SK-N-SH (cell line): ENCODE measurements around the gene RPL19. TPM values are rescaled to one million over a fixed set of nuclear protein-coding genes. Genes with fewer than 3 reads are reported as not detected.
"Not testable (repeated sequence)": the region's sequence is repeated elsewhere in the genome, so short reads cannot be mapped to it uniquely, and the experiment has no call there.

Source experiments
- CTCF ChIA-PET: fragments of 300-600, 350-600 bp; formaldehyde crosslinking; extraction: SDS; loops from one replicate; lab custom pipeline; 2021; lab: Yijun Ruan, JAX
- POLR2A ChIA-PET: fragments of 350-600 bp; sonication (Branson Sonifier 250); formaldehyde crosslinking; extraction: SDS; loops from one replicate; lab custom pipeline; 2020; ENCODE audit warnings: antibody characterized with exemption, inconsistent platforms; lab: Yijun Ruan, JAX
- DNase-seq: peaks from one replicate; pipeline ENCODE4 v3.0.0; 2012
- H2AFZ ChIP-seq: fragments of 200-600 bp; sonication (generic); 2 replicates; pipeline ENCODE4 v1.8.1; 2016; ENCODE audit warnings: antibody characterized with exemption, mild to moderate bottlenecking, low read depth
- H3F3A ChIP-seq: fragments of 200-600 bp; sonication (generic); replicated peaks from 2 replicates; pipeline ENCODE3; 2016; ENCODE audit warnings: antibody characterized with exemption, mild to moderate bottlenecking; ENCODE audit not compliant: insufficient read depth
- H3K27ac ChIP-seq, 2 experiments: fragments of 200-500 bp in 1 of 2; fragments of 200-600 bp in 1 of 2; sonication (Bioruptor generic) in 1 of 2; sonication (generic), shearing (Covaris generic) in 1 of 2; 2 replicates each; pipeline versions ENCODE4 v1.5.1 to v1.6.1; 2014 to 2016; ENCODE audit warnings: low read depth in 2 of 2, inconsistent platforms in 1 of 2, low read length in 1 of 2, mild to moderate bottlenecking in 1 of 2, mixed read lengths in 1 of 2
- H3K27me3 ChIP-seq: fragments of 200-600 bp; sonication (generic), shearing (Covaris generic); 2 replicates; pipeline ENCODE4 v1.6.1; 2016; ENCODE audit warnings: mixed run types; ENCODE audit not compliant: insufficient read depth
- H3K36me3 ChIP-seq, 2 experiments: fragments of 200-500 bp in 1 of 2; fragments of 200-600 bp in 1 of 2; sonication (Bioruptor generic) in 1 of 2; sonication (generic) in 1 of 2; replicated peaks in 1 of 2; 2 replicates each; pipeline versions ENCODE3 to v1.5.1; 2014 to 2016; ENCODE audit warnings: low read length in 1 of 2, mild to moderate bottlenecking in 1 of 2; ENCODE audit not compliant: insufficient read depth in 2 of 2, control insufficient read depth in 1 of 2
- H3K4me1 ChIP-seq, 2 experiments: fragments of 200-500 bp in 1 of 2; fragments of 200-600 bp in 1 of 2; sonication (Bioruptor generic) in 1 of 2; sonication (generic), shearing (Covaris generic) in 1 of 2; 2 replicates each; pipeline versions ENCODE4 v1.5.1 to v1.6.1; 2014 to 2016; ENCODE audit warnings: low read depth in 1 of 2, low read length in 1 of 2, mixed run types in 1 of 2; ENCODE audit not compliant: insufficient read depth in 2 of 2, control insufficient read depth in 1 of 2
- H3K4me2 ChIP-seq: fragments of 200-600 bp; sonication (generic), shearing (Covaris generic); 2 replicates; pipeline ENCODE4 v1.6.1; 2017; ENCODE audit warnings: mixed run types
- H3K4me3 ChIP-seq, 2 experiments: fragments of 200-500 bp in 1 of 2; fragments of 200-600 bp in 1 of 2; sonication (Bioruptor generic) in 1 of 2; sonication (generic), shearing (Covaris generic) in 1 of 2; 2 replicates each; pipeline versions ENCODE4 v1.5.1 to v1.8.1; 2014 to 2016; ENCODE audit warnings: low read depth in 2 of 2, inconsistent platforms in 1 of 2, low read length in 1 of 2, mild to moderate bottlenecking in 1 of 2, mixed read lengths in 1 of 2, moderate library complexity in 1 of 2
- H3K79me2 ChIP-seq: fragments of 200-600 bp; sonication (generic); 2 replicates; pipeline ENCODE4 v1.8.1; 2017; ENCODE audit warnings: mild to moderate bottlenecking; ENCODE audit not compliant: insufficient read depth
- H3K9ac ChIP-seq: fragments of 200-600 bp; sonication (generic); 2 replicates; pipeline ENCODE4 v1.6.1; 2017; ENCODE audit warnings: mixed run types
- H3K9me2 ChIP-seq: fragments of 200-600 bp; sonication (generic); 2 replicates; pipeline ENCODE4 v1.6.1; 2017; ENCODE audit warnings: mixed run types
- H3K9me3 ChIP-seq: fragments of 200-600 bp; sonication (generic); 2 replicates; pipeline ENCODE4 v1.6.1; 2017; ENCODE audit warnings: mixed run types, mild to moderate bottlenecking, moderate library complexity
- H4K20me1 ChIP-seq: fragments of 200-600 bp; sonication (generic); 2 replicates; pipeline ENCODE4 v1.6.1; 2017; ENCODE audit warnings: mild to moderate bottlenecking, mixed run types; ENCODE audit not compliant: insufficient read depth
- CTCF ChIP-seq: fragments of 200-600 bp; sonication (generic); IDR thresholded peaks from 2 replicates; pipeline ENCODE4 v1.6.1; 2017; ENCODE audit warnings: antibody characterized with exemption, mild to moderate bottlenecking, moderate library complexity
- EP300 ChIP-seq, 2 experiments: IDR thresholded peaks; 2 replicates each; pipeline versions ENCODE4 v1.4.0 to v1.6.1; 2012; ENCODE audit warnings: borderline replicate concordance in 1 of 2, low read depth in 1 of 2, low read length in 1 of 2
- FOXM1 ChIP-seq: IDR thresholded peaks from 2 replicates; pipeline ENCODE4 v1.4.0; 2012; ENCODE audit warnings: low read depth, mild to moderate bottlenecking
- GABPA ChIP-seq: IDR thresholded peaks from 2 replicates; pipeline ENCODE4 v1.4.0; 2012; ENCODE audit warnings: low read depth, mild to moderate bottlenecking
- JUND ChIP-seq: IDR thresholded peaks from 2 replicates; pipeline ENCODE4 v1.4.0; 2012
- MAX ChIP-seq: IDR thresholded peaks from 2 replicates; pipeline ENCODE4 v1.4.0; 2012; ENCODE audit warnings: low read depth
- MEF2A ChIP-seq: IDR thresholded peaks from 2 replicates; pipeline ENCODE4 v1.4.0; 2012; ENCODE audit warnings: low read depth, borderline replicate concordance
- POLR2AphosphoS5 ChIP-seq: IDR thresholded peaks from 2 replicates; pipeline ENCODE4 v1.6.1; 2012; ENCODE audit warnings: low read depth, low read length
- RAD21 ChIP-seq: IDR thresholded peaks from 2 replicates; pipeline ENCODE4 v1.6.1; 2012; ENCODE audit warnings: mild to moderate bottlenecking, low read length
- RFX5 ChIP-seq: IDR thresholded peaks from 2 replicates; pipeline ENCODE4 v1.6.1; 2012; ENCODE audit warnings: mild to moderate bottlenecking, improper control_type of control experiment, low read length
- RXRA ChIP-seq: IDR thresholded peaks from 2 replicates; pipeline ENCODE4 v1.4.0; 2012; ENCODE audit warnings: low read depth, mild to moderate bottlenecking, borderline replicate concordance
- TAF1 ChIP-seq: IDR thresholded peaks from 2 replicates; pipeline ENCODE4 v1.6.1; 2012; ENCODE audit warnings: low read depth, mild to moderate bottlenecking, low read length, moderate library complexity, borderline replicate concordance
- USF1 ChIP-seq: IDR thresholded peaks from 2 replicates; pipeline ENCODE4 v1.4.0; 2012; ENCODE audit warnings: low read depth, borderline replicate concordance
- YY1 ChIP-seq: IDR thresholded peaks from 2 replicates; pipeline ENCODE4 v1.4.0; 2012; ENCODE audit warnings: low read depth, mild to moderate bottlenecking
- WGBS: methylation state at CpG from one replicate; pipeline ENCODE4 v1.1.6; 2017; ENCODE audit warnings: low lambda C conversion rate; 5-methylcytosine and 5-hydroxymethylcytosine counted together
- polyA plus RNA-seq, 3 experiments: library from polyadenylated mRNA; depleted of rRNA; stranded (reverse); fragments of >200 nt; gene quantifications; 2 replicates each; pipeline ENCODE4 v1.2.3, GENCODE V29; 2012

The RPL19 gene
- polyA plus RNA-seq, 1 of the 3 experiments (the other 2 are of a cell fraction): 3,473 TPM

GRCh38 chr17:39166437-39167335 is 33.4 kb upstream of the RPL19 start:
- no peak overlapping the region for H3K9ac ChIP-seq
- ChIA-PET POLR2A (interaction anchor here (1.1 to 1.9 kb wide), 3 partner anchors 33 to 109 kb away, joined by 3 to 6 read pairs (median 3); partner anchors contain the start of gene RPL19), CTCF (interaction anchor here (0.9 to 5.7 kb wide), 6 partner anchors 8 to 189 kb away, joined by 3 to 108 read pairs (median 21); no protein-coding TSS in a partner anchor)
- no peaks in the 10 kb centered on the region for H3K36me3 ChIP-seq
- H3K9me2 ChIP-seq: no peaks in the 10 kb centered on the region
- H3K27me3 ChIP-seq: no peaks in the 10 kb centered on the region
- no peak overlapping the region for H3K4me2 ChIP-seq
- no peak overlapping the region for H3K4me3 ChIP-seq
- H3K79me2 ChIP-seq: no peaks in the 10 kb centered on the region
- H4K20me1 ChIP-seq: no peaks in the 10 kb centered on the region
- H3K9me3 ChIP-seq: no peaks in the 10 kb centered on the region
- H3K27ac ChIP-seq: no peak overlapping the region
- H2AFZ ChIP-seq: no peak overlapping the region
- peaks cover 0 to 3% of the 10 kb centered on the region in 2 experiments; a peak in 2 of 4 replicates for H3K4me1 ChIP-seq
- TF ChIP-seq USF1: no peak
- no peak for TF ChIP-seq CTCF
- TF ChIP-seq MAX: no peak
- no peak for TF ChIP-seq TAF1
- no peak for TF ChIP-seq GABPA
- no peak for TF ChIP-seq POLR2AphosphoS5
- TF ChIP-seq JUND: no peak
- TF ChIP-seq RAD21: no peak
- TF ChIP-seq FOXM1: no peak
- no peak for TF ChIP-seq MEF2A
- TF ChIP-seq YY1: no peak
- no peak for TF ChIP-seq RFX5
- no peak for TF ChIP-seq RXRA
- DNase-seq: no peak
- H3F3A ChIP-seq: peaks cover 5% of the 10 kb centered on the region
- 79% methylated on average over 7 of the region's 7 CpGs for WGBS

GRCh38 chr17:39167476-39167875 is 32.6 kb upstream of the RPL19 start:
- no peak overlapping the region for H3K4me3 ChIP-seq
- H3K9me3 ChIP-seq: no peaks in the 10 kb centered on the region
- H3K4me1 ChIP-seq: peaks cover 0 to 3% of the 10 kb centered on the region in 2 experiments; a peak in 2 of 4 replicates
- ChIA-PET POLR2A (interaction anchor here (0.6 to 1.9 kb wide), 2 partner anchors 32 to 573 kb away, joined by 3 to 6 read pairs; partner anchors contain the start of gene RPL19), CTCF (interaction anchor here (3.9 to 5.7 kb wide), 3 partner anchors 7 to 184 kb away, joined by 38 to 108 read pairs (median 40); no protein-coding TSS in a partner anchor)
- no peak overlapping the region for H2AFZ ChIP-seq
- DNase-seq: no peak
- no peak overlapping the region for H3K9ac ChIP-seq
- no peak for TF ChIP-seq EP300 (IDR thresholded peaks at IDR 0.05; ENCODE audit: borderline replicate concordance in 1 of 2, low read depth in 1 of 2, low read length in 1 of 2)
- no peak for TF ChIP-seq FOXM1
- no peak for TF ChIP-seq MAX
- TF ChIP-seq, all 33 proteins: peak for 0
- peaks cover 5% of the 10 kb centered on the region for H3F3A ChIP-seq
- no peak overlapping the region for H3K4me2 ChIP-seq
- H3K27me3 ChIP-seq: no peaks in the 10 kb centered on the region
- H3K79me2 ChIP-seq: no peaks in the 10 kb centered on the region
- H4K20me1 ChIP-seq: no peaks in the 10 kb centered on the region
- no peaks in the 10 kb centered on the region for H3K36me3 ChIP-seq
- no peaks in the 10 kb centered on the region for H3K9me2 ChIP-seq
- H3K27ac ChIP-seq: no peak overlapping the region
- WGBS: 87% methylated on average over 2 of the region's 2 CpGs

- H3K9ac ChIP-seq, H3K27me3 ChIP-seq, DNase-seq, H3K9me3 ChIP-seq, H3F3A ChIP-seq, H4K20me1 ChIP-seq, H3K27ac ChIP-seq, H3K36me3 ChIP-seq, POLR2A ChIA-PET, H3K4me3 ChIP-seq, H3K4me1 ChIP-seq, H3K9me2 ChIP-seq, H3K4me2 ChIP-seq, H2AFZ ChIP-seq, H3K79me2 ChIP-seq: not testable (repeated sequence)
- CTCF ChIA-PET: interaction anchor here (1.8 to 5.7 kb wide), 2 partner anchors 64 to 185 kb away, joined by 8 to 40 read pairs; no protein-coding TSS in a partner anchor
- 87% methylated on average over 10 of the region's 10 CpGs for WGBS
Observed at GRCh38 chr17:39168503-39168902, 31.6 kb upstream of the RPL19 start.
